Transverse colon (tissue), 4 donors: Measurements from ENCODE around the gene SH2B3. TPM values are rescaled to one million over a fixed set of nuclear protein-coding genes. Genes with fewer than 3 reads are reported as not detected.

Source experiments
- DNase-seq: peaks from one replicate; pipeline ENCODE4 v3.0.0-alpha.2; 2019
- H3K27ac ChIP-seq, 4 donors: fragments of 200-600 bp; sonication (generic); 2 replicates each; pipeline ENCODE4 v1.5.1; 2016 to 2018; ENCODE audit warnings: inconsistent platforms in 4 of 4
- H3K27me3 ChIP-seq: fragments of 200-600 bp; sonication (generic); 2 replicates; pipeline ENCODE4 v1.5.1; 2017; ENCODE audit warnings: inconsistent platforms
- H3K36me3 ChIP-seq, 4 donors: fragments of 200-600 bp; sonication (generic); 2 replicates each; pipeline ENCODE4 v1.5.1; 2017 to 2019; ENCODE audit warnings: inconsistent platforms in 4 of 4
- H3K4me1 ChIP-seq, 4 donors: fragments of 200-600 bp; sonication (generic); 2 replicates each; pipeline ENCODE4 v1.5.1; 2017 to 2020; ENCODE audit warnings: inconsistent platforms in 4 of 4
- H3K4me3 ChIP-seq, 4 donors: fragments of 200-600 bp; sonication (generic); 1 replicate in 1 of 4; 2 replicates in 3 of 4; pipeline versions ENCODE4 v1.5.1 to v1.6.1; 2017 to 2019; ENCODE audit warnings: inconsistent platforms in 4 of 4
- H3K9me3 ChIP-seq, 2 donors: fragments of 200-600 bp; sonication (generic); 2 replicates each; pipeline ENCODE4 v1.5.1; 2017 to 2019; ENCODE audit warnings: inconsistent platforms in 2 of 2
- CTCF ChIP-seq, 5 experiments: fragments of 200-600 bp in 3 of 5; fragments of 450-650 bp in 2 of 5; sonication (generic) in 3 of 5; IDR thresholded peaks; 1 replicate in 2 of 5; 2 replicates in 3 of 5; pipeline ENCODE4 v1.5.1; 2016 to 2017; ENCODE audit warnings: antibody characterized with exemption in 5 of 5, inconsistent platforms in 3 of 5, mild to moderate bottlenecking in 2 of 5, moderate library complexity in 1 of 5
- EP300 ChIP-seq: sonication (generic); formaldehyde crosslinking; IDR thresholded peaks from one replicate; pipeline ENCODE4 v1.6.1; 2017; ENCODE audit warnings: antibody characterized with exemption, low read depth
- POLR2A ChIP-seq: fragments of 450-650 bp; IDR thresholded peaks from one replicate; pipeline ENCODE4 v1.6.1; 2016; ENCODE audit warnings: antibody characterized with exemption, mild to moderate bottlenecking, moderate library complexity
- POLR2AphosphoS5 ChIP-seq, 3 donors: sonication (generic); formaldehyde crosslinking; IDR thresholded peaks; one replicate each; pipeline ENCODE4 v1.6.1; 2016; ENCODE audit warnings: antibody characterized with exemption in 3 of 3
- WGBS, 2 donors: methylation state at CpG; one replicate each; pipeline ENCODE4 v1.1.5; 2018; ENCODE audit warnings: low coverage in 1 of 2; 5-methylcytosine and 5-hydroxymethylcytosine counted together
- in situ Hi-C, 4 donors: fragments of 200-750 bp; cut with MboI; loops; one replicate each; pipeline versions ENCODE4 v1.15.0 to v1.15.1; 2017; ENCODE audit warnings: low sequenced_read_pairs in 3 of 4, low pct_ligation_motif_present in 1 of 4, low pct_unique_long_range_greater_than_20kb in 1 of 4
- intact Hi-C: fragments of 100-400 bp; cut with DNase I; formaldehyde crosslinking; loops from one replicate; pipeline ENCODE4 v1.15.1; 2023; ENCODE audit warnings: low total_unique reads
- total RNA-seq, 4 donors: library from RNA; depleted of rRNA; stranded (reverse); fragments of >200 nt; gene quantifications; one replicate each; pipeline ENCODE4 v1.1.0, GENCODE V29; 2016

Gene SH2B3
- total RNA-seq, 4 donors from 2014 or later, result 22.3 to 99.1 (median 43.6) TPM

GRCh38 chr12:111434680-111435338, 29.1 kb downstream of the SH2B3 start:
- peaks cover 62 to 94% (median 67%) of the 10 kb centered on the region in 4 donors for H3K4me1 ChIP-seq
- intact Hi-C loops (no loop called here), in situ Hi-C loops (no loop called here)
- no peaks in the 10 kb centered on the region for H3K9me3 ChIP-seq
- DNase-seq, result peak; percentile 74
- no peaks in the 10 kb centered on the region for H3K36me3 ChIP-seq
- 22 to 23% methylated on average over 5 to 18 of the region's 18 CpGs for WGBS, 2 donors
- H3K27me3 ChIP-seq, result no peaks in the 10 kb centered on the region
- H3K4me3 ChIP-seq, result peak overlapping the region in 2 of 4 donors; percentile 3 to 13
- no peak for TF ChIP-seq EP300
- TF ChIP-seq CTCF (IDR thresholded peaks at IDR 0.05), result no peak
- peak; percentile 18 to 50 (median 46) for TF ChIP-seq POLR2AphosphoS5 (IDR thresholded peaks at IDR 0.05)
- peak; percentile 52 for TF ChIP-seq POLR2A
- H3K27ac ChIP-seq, result peak overlapping the region; percentile 76 to 85 (median 80)

GRCh38 chr12:111435661-111436201, 30.0 kb downstream of the SH2B3 start:
- Histone ChIP-seq H3K4me1 (peaks cover 52 to 91% (median 58%) of the 10 kb centered on the region in 4 donors), H3K9me3 (no peaks in the 10 kb centered on the region), H3K27me3 (no peaks in the 10 kb centered on the region), H3K4me3 (no peak overlapping the region), H3K27ac (peak overlapping the region; percentile 76 to 85 (median 80)), H3K36me3 (no peaks in the 10 kb centered on the region)
- WGBS, 2 donors, result 70% methylated on average over 13 of the region's 16 CpGs; no CpG with 5 or more reads in 1 of the 2 donors
- TF ChIP-seq POLR2AphosphoS5 (IDR thresholded peaks at IDR 0.05), result no peak
- TF ChIP-seq POLR2A, result no peak
- no peak for TF ChIP-seq EP300
- no peak for TF ChIP-seq CTCF (IDR thresholded peaks at IDR 0.05)
- in situ Hi-C loops (no loop called here), intact Hi-C loops (no loop called here)
- no peak for DNase-seq

DNA sequence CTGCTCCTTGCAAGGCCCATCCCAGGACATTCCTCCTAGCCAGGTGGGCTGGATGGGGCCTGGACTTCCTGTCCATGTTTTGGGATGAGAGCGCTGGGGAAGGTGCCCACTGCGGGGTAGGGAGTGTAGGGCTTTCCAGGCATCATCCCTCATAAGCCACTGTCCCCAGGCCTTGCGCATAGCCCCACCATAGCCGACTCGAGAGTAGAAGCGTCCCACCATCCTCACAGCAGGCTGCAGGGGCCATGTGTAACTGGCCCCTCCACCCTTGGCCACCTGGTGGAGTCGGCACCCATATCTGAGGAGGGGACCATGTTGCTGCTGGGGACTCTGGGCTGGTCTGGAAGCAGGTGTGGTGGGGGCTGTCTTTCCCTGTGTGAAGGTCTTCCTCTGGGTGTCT, 30.5 kb downstream of the SH2B3 start:
- DNase-seq, result no peak
- no peaks in the 10 kb centered on the region for H3K36me3 ChIP-seq
- intact Hi-C loops, result no loop called here
- no peaks in the 10 kb centered on the region for H3K9me3 ChIP-seq
- 84% methylated on average over 7 of the region's 7 CpGs; no CpG with 5 or more reads in 1 of the 2 donors for WGBS, 2 donors
- peaks cover 47 to 91% (median 52%) of the 10 kb centered on the region in 4 donors for H3K4me1 ChIP-seq
- H3K27me3 ChIP-seq, result no peaks in the 10 kb centered on the region
- no peak for TF ChIP-seq CTCF (IDR thresholded peaks at IDR 0.05)
- no peak for TF ChIP-seq EP300
- TF ChIP-seq POLR2AphosphoS5 (IDR thresholded peaks at IDR 0.05), result no peak
- TF ChIP-seq POLR2A, result no peak
- no peak overlapping the region for H3K4me3 ChIP-seq
- in situ Hi-C loops, result no loop called here
- H3K27ac ChIP-seq, result peak overlapping the region; percentile 76 to 85 (median 80)

DNA sequence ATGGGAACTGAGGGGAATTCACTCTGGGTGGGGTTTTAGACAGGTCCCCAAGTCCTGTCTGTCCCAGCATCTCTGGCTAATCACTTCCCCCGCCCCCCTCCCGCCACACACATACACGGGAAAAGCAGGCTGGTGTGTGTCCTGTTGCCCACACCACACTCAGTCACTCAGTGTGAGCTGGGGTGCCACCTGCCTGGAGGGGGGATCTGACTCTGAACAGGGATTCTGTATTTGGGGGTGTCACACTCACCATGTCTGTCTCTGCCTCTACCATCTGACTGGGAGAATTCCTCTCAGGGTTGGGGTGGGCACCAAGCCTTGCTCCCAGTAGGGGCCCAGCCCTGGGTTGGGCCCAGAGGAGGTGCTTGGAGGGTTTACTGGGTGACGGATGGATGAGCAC, 31.1 kb downstream of the SH2B3 start:
- DNase-seq, result no peak
- intact Hi-C loops (no loop called here), in situ Hi-C loops (no loop called here)
- TF ChIP-seq POLR2AphosphoS5 (IDR thresholded peaks at IDR 0.05) (no peak), EP300 (no peak), POLR2A (no peak), CTCF (IDR thresholded peaks at IDR 0.05) (no peak)
- no peak overlapping the region for H3K4me3 ChIP-seq
- H3K4me1 ChIP-seq, result peaks cover 46 to 91% (median 49%) of the 10 kb centered on the region in 4 donors
- H3K9me3 ChIP-seq, result no peaks in the 10 kb centered on the region
- H3K27me3 ChIP-seq, result no peaks in the 10 kb centered on the region
- 81% methylated on average over 3 of the region's 4 CpGs; no CpG with 5 or more reads in 1 of the 2 donors for WGBS, 2 donors
- peak overlapping the region; percentile 1 to 85 (median 40) for H3K27ac ChIP-seq
- no peaks in the 10 kb centered on the region for H3K36me3 ChIP-seq
